ELR (cell line): ENCODE measurements around the gene CREB5.
A peak's percentile ranks its signal among the peaks of the same experiment; 100 is the strongest.

Experiments used
- DNase-seq: peaks from one replicate; pipeline ENCODE4 v3.0.0-alpha.2; 2015; ENCODE audit warnings: low read depth

CREB5 gene

GRCh38 chr7:28516390-28517172 lies 104.3 kb downstream of the CREB5 start:
- DNase-seq: no peak

DNA sequence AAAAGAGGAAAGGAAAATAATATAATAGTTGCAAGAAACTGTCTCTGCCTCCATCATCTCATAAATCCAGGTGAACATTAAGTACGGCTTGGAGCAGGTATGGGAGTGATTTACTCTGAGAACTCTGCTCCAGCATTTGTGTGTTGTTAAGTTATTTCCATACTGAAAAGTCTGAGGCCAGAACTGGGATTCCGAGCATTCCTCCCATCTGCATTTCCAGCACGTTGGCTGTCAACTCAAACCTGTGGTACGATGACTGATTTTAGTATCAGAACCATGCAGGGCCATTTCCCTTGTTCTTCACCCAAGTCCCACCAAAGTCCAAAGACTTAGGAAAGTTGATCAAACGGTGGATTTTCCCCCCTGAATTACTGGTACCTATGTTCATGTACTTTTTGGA lies 104.9 kb downstream of the CREB5 start:
- no peak for DNase-seq

GRCh38 chr7:28517606-28518005 lies 105.3 kb downstream of the CREB5 start:
- DNase-seq: no peak

GRCh38 chr7:28520074-28521015 lies 108.0 kb downstream of the CREB5 start:
- no peak for DNase-seq

DNA sequence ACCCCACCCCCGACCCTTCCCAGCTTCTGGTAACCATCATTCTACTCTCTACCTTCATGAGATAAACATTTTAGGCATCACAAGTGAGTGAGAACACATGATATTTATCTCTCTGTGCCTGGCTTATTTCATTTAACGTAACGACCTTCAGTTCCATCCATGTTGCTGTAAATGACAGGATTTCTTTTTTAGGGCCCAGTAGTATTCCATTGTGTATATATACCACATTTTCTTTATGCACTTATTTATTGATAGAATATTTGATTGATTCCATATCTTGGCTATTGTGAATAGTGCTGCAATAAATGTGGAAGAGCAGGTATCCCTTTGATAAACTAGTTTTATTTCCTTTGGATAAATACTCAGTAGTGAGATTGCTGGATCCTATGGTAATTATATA lies 112.7 kb downstream of the CREB5 start:
- DNase-seq: no peak

- DNase-seq: no peak
These were observed 116.6 kb downstream of the CREB5 start for GRCh38 chr7:28528899-28529298.

DNA sequence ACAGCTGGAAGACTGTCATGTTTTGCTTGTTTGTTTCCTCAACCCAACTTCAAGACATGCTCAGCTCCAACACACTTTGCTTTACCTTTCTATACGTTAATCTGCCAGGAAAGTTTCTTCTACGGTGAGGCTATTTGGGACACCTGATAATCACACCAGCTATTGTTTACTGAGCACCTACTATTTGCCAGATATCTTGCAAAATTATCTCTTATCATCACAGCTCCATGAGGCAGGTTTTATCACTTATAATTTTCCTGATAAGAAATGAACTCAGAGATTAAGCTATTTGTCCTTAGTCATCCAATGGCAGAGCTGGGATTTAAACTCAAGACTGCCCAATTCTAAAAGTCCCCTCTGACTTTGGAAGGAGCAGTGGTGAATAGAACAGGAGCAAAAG lies 117.4 kb downstream of the CREB5 start:
- no peak for DNase-seq

GRCh38 chr7:28530175-28530802 lies 118.0 kb downstream of the CREB5 start:
- DNase-seq: no peak

DNA sequence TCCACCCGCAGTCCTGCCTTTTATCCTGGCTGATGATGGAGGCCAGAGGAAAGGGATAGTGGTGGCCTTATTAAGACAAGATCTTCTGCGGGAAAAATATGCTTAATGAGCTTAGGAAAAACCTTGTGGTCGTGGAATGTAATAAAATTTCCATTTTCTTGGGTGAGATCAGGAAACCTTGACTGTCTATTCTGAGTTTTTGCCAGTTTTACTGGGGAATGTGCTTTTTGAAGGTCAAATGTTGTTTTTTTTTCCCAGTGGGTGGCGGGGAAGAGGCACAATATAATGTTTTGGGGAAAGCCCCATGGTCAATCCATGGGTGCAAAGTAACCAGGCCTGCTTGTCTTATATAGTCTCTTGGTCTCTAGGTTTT lies 118.5 kb downstream of the CREB5 start:
- no peak for DNase-seq

DNA sequence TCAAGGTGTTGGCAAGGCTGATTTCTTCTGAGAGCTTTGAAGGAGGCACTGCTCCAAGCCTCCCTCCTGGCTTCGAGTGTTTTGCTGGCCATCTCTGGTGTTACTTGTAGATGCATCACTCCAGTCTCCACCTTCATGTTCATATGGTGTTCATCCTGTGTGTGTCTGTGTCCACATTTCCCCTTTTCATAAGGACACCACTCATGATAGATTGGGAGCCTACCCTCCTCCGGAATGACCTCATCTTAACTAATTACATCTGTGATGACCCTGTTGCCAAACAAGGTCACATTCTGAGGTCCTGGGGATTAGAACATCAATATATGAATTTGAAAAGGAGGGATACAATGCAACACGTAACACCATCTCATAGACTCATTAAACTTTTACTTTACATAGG lies 119.0 kb downstream of the CREB5 start:
- no peak for DNase-seq

DNA sequence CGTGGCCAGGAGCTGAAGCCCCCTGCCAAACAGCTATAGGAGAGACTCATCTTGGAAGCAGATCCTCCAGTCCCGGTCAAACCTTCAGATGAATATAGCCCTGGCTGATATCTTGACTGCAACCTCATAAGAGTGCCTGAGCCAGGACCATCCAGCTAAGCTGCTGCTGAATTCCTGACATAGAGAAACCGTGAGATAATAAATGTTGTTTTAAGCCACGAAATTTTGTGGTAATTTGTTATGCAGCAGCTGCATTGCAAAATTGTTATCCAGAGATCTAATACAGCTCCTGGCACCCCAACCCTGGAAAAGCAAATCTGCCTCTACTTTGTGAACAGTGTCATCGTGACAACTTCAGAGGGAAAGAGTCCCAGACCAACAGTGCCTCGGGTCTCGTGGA lies 119.9 kb downstream of the CREB5 start:
- no peak for DNase-seq

DNA sequence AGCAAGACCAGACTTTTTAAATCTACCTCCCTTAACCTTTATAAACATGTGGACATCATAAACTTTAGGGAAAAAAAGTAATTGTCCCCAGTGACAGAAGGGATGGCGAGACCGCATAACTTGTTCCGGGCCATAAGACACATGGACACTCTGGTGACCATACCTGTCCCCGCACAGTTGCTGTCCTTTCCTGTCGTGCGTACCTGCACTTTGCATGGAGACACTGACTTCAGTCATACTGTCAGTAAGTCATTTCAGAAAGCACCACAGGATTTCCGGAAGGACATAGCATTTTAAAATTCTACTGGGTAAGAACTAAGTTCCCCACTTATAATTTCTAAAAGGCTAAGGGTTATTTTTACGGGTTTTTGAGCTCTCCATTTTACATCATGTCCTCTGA lies 120.9 kb downstream of the CREB5 start:
- no peak for DNase-seq

DNA sequence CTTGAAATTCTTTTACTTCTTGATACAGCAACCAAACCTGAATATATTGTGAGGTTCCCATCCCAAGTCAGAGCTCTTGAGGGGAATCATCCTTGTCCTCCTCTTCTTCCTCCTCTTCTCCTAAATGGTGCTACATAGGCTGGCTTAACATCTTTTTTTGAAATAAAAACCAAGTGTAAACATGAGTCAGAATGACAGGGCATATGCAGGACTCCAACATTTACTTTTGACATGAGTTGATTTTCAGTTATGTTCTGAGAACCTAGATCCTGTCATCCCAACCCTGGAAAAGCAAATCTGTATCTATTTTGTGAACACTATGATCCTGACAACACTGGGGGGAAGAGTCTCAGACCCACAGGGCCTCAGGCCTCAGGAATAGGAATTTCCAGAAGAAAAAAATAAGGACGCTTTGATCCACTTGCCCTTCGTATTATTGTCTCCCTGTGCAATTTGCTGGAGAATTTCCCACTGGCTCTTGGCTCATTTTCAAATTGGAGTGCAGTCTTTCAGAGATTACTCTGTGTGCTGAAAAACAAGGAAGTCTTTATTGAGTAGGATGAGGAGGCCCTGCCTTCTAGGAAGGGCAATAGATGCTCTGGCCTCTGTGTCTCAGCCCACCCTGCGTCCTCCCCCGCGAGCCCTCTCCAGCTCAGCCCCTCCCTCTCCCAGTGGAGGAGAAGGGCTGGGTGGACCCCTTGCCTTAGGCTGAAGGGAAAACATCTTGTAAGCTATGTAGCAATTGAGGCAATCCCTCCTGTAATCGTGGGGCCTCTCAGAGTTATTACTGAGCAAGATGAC lies 121.6 kb downstream of the CREB5 start:
- DNase-seq: peak; percentile 7

GRCh38 chr7:28536259-28536658 lies 123.9 kb downstream of the CREB5 start:
- DNase-seq: peak; percentile 36

DNA sequence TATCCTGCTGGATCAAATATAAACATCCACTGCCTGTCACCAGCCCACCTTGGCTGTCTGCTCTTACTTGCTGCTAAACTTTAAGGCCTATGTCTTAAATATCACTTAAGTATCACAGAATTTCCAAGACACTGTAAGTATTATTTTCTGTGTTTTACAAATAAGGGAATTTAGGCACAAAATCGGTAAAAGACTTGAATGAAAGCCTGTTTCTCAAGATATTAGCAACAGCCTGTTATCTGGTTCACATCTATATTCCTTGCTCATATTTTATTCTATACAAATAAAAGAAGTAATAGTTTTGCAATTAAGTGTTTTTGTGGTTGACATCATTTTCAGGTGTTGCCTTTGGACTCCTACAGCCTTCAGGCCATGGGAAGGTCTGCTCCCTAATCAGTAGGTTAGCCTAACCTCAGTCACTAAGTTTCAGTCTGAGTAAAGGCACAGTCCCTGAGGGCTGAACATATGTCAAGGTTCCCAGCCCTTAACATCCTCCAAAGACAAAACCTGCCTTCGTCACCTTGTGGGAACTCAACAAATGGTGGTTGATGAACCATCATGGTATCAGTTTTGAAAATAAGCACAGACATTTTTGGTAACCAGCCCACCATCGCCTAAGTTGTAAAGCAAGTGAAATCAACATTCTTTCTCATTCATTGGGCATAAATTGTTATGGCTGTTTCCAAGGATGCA lies 127.1 kb downstream of the CREB5 start:
- DNase-seq: no peak

DNA sequence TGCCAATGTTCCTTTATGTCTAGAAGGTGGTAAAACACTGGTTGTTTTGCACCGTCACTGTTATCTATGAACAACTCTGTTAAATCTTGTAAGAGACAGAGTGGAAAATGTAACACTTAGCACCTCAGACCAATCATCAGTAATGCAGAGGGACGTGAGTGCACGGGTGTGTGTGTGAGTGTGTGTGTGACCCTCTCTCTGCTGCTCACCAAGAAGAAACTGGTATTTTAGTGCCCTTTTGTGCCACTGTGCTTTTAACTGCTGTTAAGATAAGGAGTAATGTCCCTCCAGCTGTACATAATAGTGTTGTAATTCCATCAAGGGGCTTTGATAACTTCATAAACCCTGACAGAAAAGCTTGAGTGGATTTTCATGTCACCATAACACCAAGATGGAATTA lies 130.1 kb downstream of the CREB5 start:
- no peak for DNase-seq

- DNase-seq: no peak
These were observed 132.3 kb downstream of the CREB5 start for GRCh38 chr7:28544453-28545117.

DNA sequence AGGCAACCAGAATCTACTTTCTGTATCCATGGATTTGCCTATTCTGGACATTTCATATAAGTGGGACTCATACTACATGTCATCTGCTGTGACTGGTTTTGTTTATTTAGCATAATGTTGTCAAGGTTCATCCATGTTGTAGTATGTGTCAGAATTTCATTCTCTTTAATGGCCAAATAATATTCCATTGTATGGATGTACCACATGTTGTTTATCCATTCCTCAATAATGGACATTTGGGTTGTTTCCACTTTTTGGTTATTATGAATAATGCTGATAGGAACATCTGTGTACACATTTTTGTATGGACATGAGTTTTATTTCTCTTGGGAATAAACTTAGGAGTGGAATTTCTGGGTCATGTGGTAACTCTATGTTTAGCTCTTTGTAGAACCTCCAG lies 133.7 kb downstream of the CREB5 start:
- no peak for DNase-seq

DNA sequence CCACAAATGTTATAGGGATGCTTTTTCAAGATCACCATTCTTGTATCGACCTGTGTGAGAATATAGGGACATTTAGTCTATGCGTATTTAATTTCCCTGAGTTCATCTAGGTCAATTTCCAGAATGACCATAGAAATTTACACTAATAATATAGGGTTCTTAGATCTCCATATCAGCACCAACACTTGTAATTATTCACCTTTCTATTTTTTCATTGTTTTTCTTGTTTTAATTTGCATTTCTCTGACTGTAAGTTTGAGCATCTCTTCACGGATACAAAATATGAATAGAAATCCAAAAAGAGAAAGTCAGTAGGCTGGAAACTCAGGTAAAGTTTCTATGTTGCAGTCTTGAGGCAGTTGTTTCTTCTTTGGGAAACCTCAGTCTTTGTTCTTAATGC lies 134.8 kb downstream of the CREB5 start:
- DNase-seq: no peak

DNA sequence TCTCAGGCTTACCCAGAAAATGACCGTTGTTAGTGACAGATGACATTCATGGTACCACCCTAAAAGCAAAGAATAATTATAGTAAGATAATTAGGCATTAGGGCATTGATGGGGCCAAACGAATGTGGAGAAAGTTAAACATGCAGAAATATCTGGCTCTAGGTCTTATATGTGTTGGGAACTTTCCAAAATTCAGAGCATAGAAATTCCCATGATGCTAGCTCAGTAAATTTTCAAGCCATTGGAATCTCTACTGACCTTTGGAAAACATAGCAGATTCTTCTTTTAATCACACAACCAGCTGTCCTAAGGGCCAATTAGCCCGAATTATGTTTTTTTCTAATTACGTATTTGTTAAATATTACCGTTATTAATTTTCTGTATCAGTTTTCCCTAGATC lies 136.1 kb downstream of the CREB5 start:
- no peak for DNase-seq

GRCh38 chr7:28549998-28550397 lies 137.7 kb downstream of the CREB5 start:
- no peak for DNase-seq
